ENCODE results near the gene CELF5.

Gene CELF5

GRCh38 chr19:3207461-3208242, 16.8 kb upstream of the CELF5 start:
- H3K4me3 ChIP-seq (ENCODE audit: low read depth, low read length), result no peak overlapping the region
- TF ChIP-seq, protein P1, sequence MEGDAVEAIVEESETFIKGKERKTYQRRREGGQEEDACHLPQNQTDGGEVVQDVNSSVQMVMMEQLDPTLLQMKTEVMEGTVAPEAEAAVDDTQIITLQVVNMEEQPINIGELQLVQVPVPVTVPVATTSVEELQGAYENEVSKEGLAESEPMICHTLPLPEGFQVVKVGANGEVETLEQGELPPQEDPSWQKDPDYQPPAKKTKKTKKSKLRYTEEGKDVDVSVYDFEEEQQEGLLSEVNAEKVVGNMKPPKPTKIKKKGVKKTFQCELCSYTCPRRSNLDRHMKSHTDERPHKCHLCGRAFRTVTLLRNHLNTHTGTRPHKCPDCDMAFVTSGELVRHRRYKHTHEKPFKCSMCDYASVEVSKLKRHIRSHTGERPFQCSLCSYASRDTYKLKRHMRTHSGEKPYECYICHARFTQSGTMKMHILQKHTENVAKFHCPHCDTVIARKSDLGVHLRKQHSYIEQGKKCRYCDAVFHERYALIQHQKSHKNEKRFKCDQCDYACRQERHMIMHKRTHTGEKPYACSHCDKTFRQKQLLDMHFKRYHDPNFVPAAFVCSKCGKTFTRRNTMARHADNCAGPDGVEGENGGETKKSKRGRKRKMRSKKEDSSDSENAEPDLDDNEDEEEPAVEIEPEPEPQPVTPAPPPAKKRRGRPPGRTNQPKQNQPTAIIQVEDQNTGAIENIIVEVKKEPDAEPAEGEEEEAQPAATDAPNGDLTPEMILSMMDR (IDR thresholded peaks at IDR 0.05; ENCODE audit: low read depth, low read length), result no peak

DNA sequence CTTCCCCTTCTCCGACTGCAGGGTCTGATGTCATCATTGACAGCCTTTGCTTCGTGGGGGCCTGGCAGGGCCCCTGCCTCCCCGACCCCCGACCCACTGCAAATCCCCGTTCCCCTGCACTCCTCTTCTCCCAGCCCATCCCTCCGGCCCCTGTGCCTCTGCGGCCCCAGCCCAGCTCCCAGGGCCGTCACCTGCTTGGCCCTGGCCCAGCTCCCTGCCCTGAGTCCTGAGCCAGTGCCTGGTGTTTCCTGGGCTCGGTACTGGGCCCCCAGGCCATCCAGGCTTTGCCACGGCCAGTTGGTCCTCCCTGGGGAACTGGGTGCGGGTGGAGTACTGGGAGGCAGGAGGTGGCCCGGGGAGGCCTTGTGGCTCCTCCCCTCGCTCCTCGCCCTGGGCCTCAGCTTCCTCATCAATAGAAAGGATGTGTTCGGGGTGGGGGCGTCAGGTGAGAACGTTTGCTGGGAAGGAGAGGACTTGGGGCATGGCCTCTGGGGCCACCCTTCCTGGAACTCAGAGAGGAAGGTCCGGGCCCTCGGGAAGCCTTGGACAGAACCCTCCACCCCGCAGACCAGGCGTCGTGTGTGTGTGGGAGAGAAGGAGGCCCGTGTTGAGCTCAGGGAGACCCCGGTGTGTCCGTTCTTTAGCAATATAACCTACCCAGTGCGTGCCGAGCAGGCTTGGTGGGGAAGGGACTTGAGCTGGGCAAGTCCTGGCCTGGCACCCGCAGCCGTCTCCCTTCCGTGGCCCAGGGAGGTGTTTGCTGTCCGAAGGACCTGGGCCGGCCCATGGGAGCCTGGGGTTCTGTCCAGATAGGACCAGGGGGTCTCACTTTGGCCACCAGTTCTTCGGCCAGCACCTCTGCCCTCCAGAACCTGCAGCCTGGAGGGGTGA, 15.9 kb upstream of the CELF5 start:
- TF ChIP-seq, protein P1 (IDR thresholded peaks at IDR 0.05; ENCODE audit: low read depth, low read length), result no peak
- no peak overlapping the region for H3K4me3 ChIP-seq (ENCODE audit: low read depth, low read length)

- H3K4me3 ChIP-seq (ENCODE audit: low read depth, low read length), result no peak overlapping the region
- TF ChIP-seq, protein P1 (IDR thresholded peaks at IDR 0.05; ENCODE audit: low read depth, low read length), result peak; percentile 67
Measured at GRCh38 chr19:3210347-3211017, 14.0 kb upstream of the CELF5 start.

DNA sequence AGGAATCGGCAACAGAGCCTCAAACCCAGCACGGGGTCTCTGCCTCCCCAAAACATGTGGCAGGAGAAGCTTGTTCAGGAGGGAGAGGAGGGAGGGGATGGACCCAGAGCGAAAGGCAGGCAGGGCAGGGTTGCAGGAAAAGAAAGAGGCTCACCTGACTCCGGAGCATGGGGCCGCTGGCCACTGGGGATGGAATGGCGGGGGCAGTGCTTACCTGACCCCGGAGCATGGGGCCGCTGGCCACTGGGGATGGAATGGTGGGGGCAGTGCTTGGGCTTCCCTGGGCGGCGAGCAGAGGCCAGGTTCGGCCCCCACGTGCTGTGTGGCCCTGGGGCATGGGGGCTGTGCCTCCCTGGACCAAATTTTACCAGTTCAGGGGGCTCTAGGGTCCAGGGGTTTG, 13.3 kb upstream of the CELF5 start:
- no peak overlapping the region for H3K4me3 ChIP-seq (ENCODE audit: low read depth, low read length)
- TF ChIP-seq, protein P1 (IDR thresholded peaks at IDR 0.05; ENCODE audit: low read depth, low read length), result no peak

DNA sequence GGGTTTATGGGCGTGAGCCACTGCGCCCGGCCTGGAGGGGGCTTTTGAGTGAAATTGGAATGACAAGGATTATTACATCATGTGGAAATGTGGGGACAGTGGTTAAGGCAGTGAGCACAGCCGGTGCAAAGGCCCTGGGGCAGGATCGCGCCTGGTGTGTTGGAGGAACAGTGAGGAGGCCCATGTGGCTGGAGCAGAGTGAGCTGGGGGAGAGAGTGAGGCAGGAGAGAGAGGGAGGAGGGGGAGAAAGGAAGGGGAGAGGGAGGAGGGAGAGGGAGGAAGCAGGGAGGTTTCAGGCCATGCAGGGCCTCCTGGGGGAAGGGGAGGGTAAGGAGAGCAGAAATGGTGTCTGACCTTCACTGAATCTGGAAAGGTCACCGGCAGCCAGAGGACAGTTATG, 11.3 kb upstream of the CELF5 start:
- TF ChIP-seq, protein P1 (IDR thresholded peaks at IDR 0.05; ENCODE audit: low read depth, low read length), result no peak
- H3K4me3 ChIP-seq (ENCODE audit: low read depth, low read length), result no peak overlapping the region

- no peak overlapping the region for H3K4me3 ChIP-seq (ENCODE audit: low read depth, low read length)
- TF ChIP-seq, protein P1 (IDR thresholded peaks at IDR 0.05; ENCODE audit: low read depth, low read length), result no peak
Measured at GRCh38 chr19:3216874-3217273, 7.6 kb upstream of the CELF5 start.

All from WI38 (cell line).